CD4-positive, alpha-beta T cell (primary cell): ENCODE measurements around the gene ALAS2. TPM values are rescaled to one million over a fixed set of nuclear protein-coding genes. Genes with fewer than 3 reads are reported as not detected.

ENCODE experiments used
- ATAC-seq: fragments of 200-7000 bp; cut with Tn5 transposase; one replicate; pipeline ENCODE4 v1.10.0; 2022; ENCODE audit warnings: mild to moderate bottlenecking; ENCODE audit not compliant: poor library complexity
- CTCF ChIA-PET: fragments of 350-600 bp; sonication (Branson Sonifier 250); formaldehyde crosslinking; loops from one replicate; lab custom pipeline; 2021; ENCODE audit warnings: antibody characterized with exemption, inconsistent platforms; lab: Charles Lee
- POLR2A ChIA-PET: fragments of 350-600 bp; sonication (Branson Sonifier 250); formaldehyde crosslinking; loops from one replicate; lab custom pipeline; 2021; ENCODE audit warnings: antibody characterized with exemption, inconsistent platforms; lab: Charles Lee
- DNase-seq, 14 experiments: peaks; one replicate each; pipeline ENCODE4 v3.0.0-alpha.2; 2013 to 2020; ENCODE audit warnings: mixed read lengths in 2 of 14
- H3K27ac ChIP-seq, 2 donors: one replicate each; pipeline versions ENCODE4 v1.5.1 to v1.7.0; 2013; ENCODE audit warnings: low read length in 2 of 2, low read depth in 1 of 2, mild to moderate bottlenecking in 1 of 2
- H3K27me3 ChIP-seq, 2 experiments: 1 replicate in 1 of 2; 2 replicates in 1 of 2; pipeline versions ENCODE4 v1.6.1 to v1.7.0; 2013; ENCODE audit warnings: low read length in 2 of 2, control low read depth in 1 of 2, mild to moderate bottlenecking in 1 of 2, moderate library complexity in 1 of 2; ENCODE audit not compliant: insufficient read depth in 2 of 2, control insufficient read depth in 1 of 2
- H3K36me3 ChIP-seq: one replicate; pipeline ENCODE4 v1.6.1; 2013; ENCODE audit warnings: low read length, control low read depth; ENCODE audit not compliant: insufficient read depth
- H3K4me1 ChIP-seq: one replicate; pipeline ENCODE4 v1.6.1; 2013; ENCODE audit warnings: low read length, control low read depth; ENCODE audit not compliant: insufficient read depth
- H3K4me3 ChIP-seq: one replicate; pipeline ENCODE4 v1.5.1; 2013; ENCODE audit warnings: mild to moderate bottlenecking, low read length, moderate library complexity
- H3K9me3 ChIP-seq, 2 experiments: 1 replicate in 1 of 2; 2 replicates in 1 of 2; pipeline versions ENCODE4 v1.6.1 to v1.7.0; 2013; ENCODE audit warnings: low read length in 2 of 2, mild to moderate bottlenecking in 2 of 2, control low read depth in 1 of 2, moderate library complexity in 1 of 2; ENCODE audit not compliant: control insufficient read depth in 1 of 2, insufficient read depth in 1 of 2
- H3K27ac Mint-ChIP-seq: one replicate; pipeline ENCODE4 v1.8.0; 2020; ENCODE audit warnings: mixed read lengths
- H3K27me3 Mint-ChIP-seq: one replicate; pipeline ENCODE4 v1.8.0; 2021; ENCODE audit warnings: mixed read lengths
- H3K36me3 Mint-ChIP-seq: one replicate; pipeline ENCODE4 v1.8.0; 2021; ENCODE audit warnings: low read depth, mixed read lengths
- H3K4me1 Mint-ChIP-seq: one replicate; pipeline ENCODE4 v1.8.0; 2021; ENCODE audit warnings: low read depth, mixed read lengths
- H3K4me3 Mint-ChIP-seq: one replicate; pipeline ENCODE4 v1.8.0; 2020; ENCODE audit warnings: mild to moderate bottlenecking, mixed read lengths
- H3K9me3 Mint-ChIP-seq: one replicate; pipeline ENCODE4 v1.8.0; 2020; ENCODE audit warnings: mixed read lengths
- intact Hi-C, 2 experiments: fragments of 100-400 bp; cut with DNase I in 1 of 2; cut with micrococcal nuclease in 1 of 2; formaldehyde crosslinking; loops; one replicate each; pipeline versions ENCODE4 v1.15.1 to v1.9.0; 2023 to 2025; cut with DNase I, micrococcal nuclease
- total RNA-seq, 174 experiments: library from RNA in 2 of 174; stranded (reverse) in 2 of 174; gene quantifications; one replicate each; pipeline ENCODE4 v1.2.3 and lab custom pipeline; 2021 to 2026
- TF ChIP-seq, protein P1 (sequence below): fragments of 200-600 bp; IDR thresholded peaks from one replicate; pipeline ENCODE4 v1.8.0; 2022; ENCODE audit warnings: antibody characterized with exemption, mild to moderate bottlenecking

ALAS2 gene
- total RNA-seq, 2 experiments from 2014 or later, result not detected

DNA sequence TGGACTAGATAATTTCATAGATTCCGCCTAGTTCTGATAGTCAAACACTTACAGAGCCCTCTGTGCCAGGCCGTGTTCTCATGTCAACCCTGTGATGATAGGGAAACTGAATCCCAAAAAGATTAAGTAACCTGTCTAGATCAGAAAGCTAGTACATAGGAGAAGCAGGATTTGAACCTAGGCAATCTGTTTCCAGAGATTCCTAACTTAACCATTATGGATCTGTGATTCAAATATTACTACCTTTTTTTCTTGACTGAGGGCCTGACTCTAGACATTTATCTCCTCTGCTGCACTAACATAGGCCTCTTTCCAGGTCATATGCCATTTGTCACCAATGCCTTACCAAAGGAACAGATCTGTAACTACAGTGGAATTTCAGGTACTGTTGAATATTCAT, 1.5 kb downstream of the ALAS2 start:
- TF ChIP-seq, protein P1, sequence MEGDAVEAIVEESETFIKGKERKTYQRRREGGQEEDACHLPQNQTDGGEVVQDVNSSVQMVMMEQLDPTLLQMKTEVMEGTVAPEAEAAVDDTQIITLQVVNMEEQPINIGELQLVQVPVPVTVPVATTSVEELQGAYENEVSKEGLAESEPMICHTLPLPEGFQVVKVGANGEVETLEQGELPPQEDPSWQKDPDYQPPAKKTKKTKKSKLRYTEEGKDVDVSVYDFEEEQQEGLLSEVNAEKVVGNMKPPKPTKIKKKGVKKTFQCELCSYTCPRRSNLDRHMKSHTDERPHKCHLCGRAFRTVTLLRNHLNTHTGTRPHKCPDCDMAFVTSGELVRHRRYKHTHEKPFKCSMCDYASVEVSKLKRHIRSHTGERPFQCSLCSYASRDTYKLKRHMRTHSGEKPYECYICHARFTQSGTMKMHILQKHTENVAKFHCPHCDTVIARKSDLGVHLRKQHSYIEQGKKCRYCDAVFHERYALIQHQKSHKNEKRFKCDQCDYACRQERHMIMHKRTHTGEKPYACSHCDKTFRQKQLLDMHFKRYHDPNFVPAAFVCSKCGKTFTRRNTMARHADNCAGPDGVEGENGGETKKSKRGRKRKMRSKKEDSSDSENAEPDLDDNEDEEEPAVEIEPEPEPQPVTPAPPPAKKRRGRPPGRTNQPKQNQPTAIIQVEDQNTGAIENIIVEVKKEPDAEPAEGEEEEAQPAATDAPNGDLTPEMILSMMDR, result no peak
- Histone ChIP-seq H3K9me3 (no peaks in the 10 kb centered on the region), H3K4me3 (no peak overlapping the region), H3K36me3 (no peaks in the 10 kb centered on the region), H3K27ac (no peak overlapping the region), H3K27me3 (no peaks in the 10 kb centered on the region), H3K4me1 (no peaks in the 10 kb centered on the region)
- Mint-ChIP-seq H3K4me3 (no peak overlapping the region), H3K9me3 (no peaks in the 10 kb centered on the region), H3K4me1 (no peaks in the 10 kb centered on the region), H3K36me3 (no peaks in the 10 kb centered on the region), H3K27me3 (no peaks in the 10 kb centered on the region), H3K27ac (no peak overlapping the region)
- DNase-seq (no peak), ATAC-seq (no peak)
- POLR2A ChIA-PET, result no interaction called here
- intact Hi-C loops, result no loop called here
- CTCF ChIA-PET, result no interaction called here

DNA sequence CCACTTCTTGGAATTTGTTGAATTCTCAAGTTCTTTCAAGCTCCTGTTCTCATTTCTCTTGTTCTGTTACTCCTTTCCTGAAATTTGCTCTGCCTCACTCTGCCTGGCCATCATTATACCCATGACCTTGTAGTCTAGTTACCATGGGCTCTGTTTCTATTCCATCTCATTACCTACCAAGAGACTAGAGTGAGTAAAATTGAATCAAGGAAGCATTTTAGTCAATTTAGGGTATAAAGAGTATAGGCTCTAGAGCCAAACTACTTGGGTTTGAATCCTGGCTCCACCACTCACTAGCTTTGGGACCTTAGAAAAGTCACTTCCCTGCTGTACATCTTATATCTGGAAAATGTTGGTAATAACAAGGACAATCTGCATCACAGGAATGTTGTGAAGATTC, 2.2 kb downstream of the ALAS2 start:
- ChIA-PET POLR2A (no interaction called here), CTCF (no interaction called here)
- ATAC-seq, result no peak
- no peaks in the 10 kb centered on the region for H3K9me3 Mint-ChIP-seq
- TF ChIP-seq, protein P1, result no peak
- H3K4me1 ChIP-seq, result no peaks in the 10 kb centered on the region
- H3K36me3 ChIP-seq, result no peaks in the 10 kb centered on the region
- H3K4me3 ChIP-seq, result no peak overlapping the region
- no peaks in the 10 kb centered on the region for H3K27me3 Mint-ChIP-seq
- no peaks in the 10 kb centered on the region for H3K27me3 ChIP-seq
- intact Hi-C loops, result no loop called here
- no peak overlapping the region for H3K27ac ChIP-seq
- no peak for DNase-seq
- no peak overlapping the region for H3K4me3 Mint-ChIP-seq
- H3K36me3 Mint-ChIP-seq, result no peaks in the 10 kb centered on the region
- no peaks in the 10 kb centered on the region for H3K9me3 ChIP-seq
- H3K4me1 Mint-ChIP-seq, result no peaks in the 10 kb centered on the region
- no peak overlapping the region for H3K27ac Mint-ChIP-seq

DNA sequence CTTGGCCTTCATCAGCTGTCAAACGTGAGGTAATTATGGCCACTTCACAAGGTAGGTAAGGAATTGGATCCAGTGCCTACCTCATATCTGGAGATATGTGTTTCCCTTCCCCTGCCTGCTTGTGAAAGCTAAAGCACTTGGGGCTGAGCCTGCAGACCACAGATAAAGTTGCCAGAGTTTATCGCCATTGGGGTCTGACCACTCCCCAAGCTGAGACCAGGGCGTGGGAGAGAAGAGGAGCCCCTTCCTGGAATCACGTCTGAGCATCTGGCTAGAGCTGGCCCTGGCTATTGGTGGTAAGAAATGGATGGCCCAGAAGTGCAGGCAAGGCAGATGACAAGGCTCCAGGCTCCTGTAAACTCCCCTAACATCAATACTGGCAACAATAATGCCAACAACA, 2.7 kb downstream of the ALAS2 start:
- H3K4me1 ChIP-seq, result no peaks in the 10 kb centered on the region
- TF ChIP-seq, protein P1, result no peak
- Mint-ChIP-seq H3K4me3 (no peak overlapping the region), H3K27ac (no peak overlapping the region), H3K4me1 (no peaks in the 10 kb centered on the region), H3K27me3 (no peaks in the 10 kb centered on the region), H3K9me3 (no peaks in the 10 kb centered on the region), H3K36me3 (no peaks in the 10 kb centered on the region)
- H3K36me3 ChIP-seq, result no peaks in the 10 kb centered on the region
- H3K27ac ChIP-seq, result no peak overlapping the region
- CTCF ChIA-PET, result no interaction called here
- no peak overlapping the region for H3K4me3 ChIP-seq
- no peak for DNase-seq
- no peak for ATAC-seq
- intact Hi-C loops, result no loop called here
- H3K27me3 ChIP-seq, result no peaks in the 10 kb centered on the region
- no peaks in the 10 kb centered on the region for H3K9me3 ChIP-seq
- POLR2A ChIA-PET, result no interaction called here
